OCI-LY7 (cell line): Measurements from ENCODE around the gene FBF1. TPM values are rescaled to one million over a fixed set of nuclear protein-coding genes. Genes with fewer than 3 reads are reported as not detected.

Experiments
- BruUV-seq: library from RNA; stranded (reverse); fragments of 400-500 nt; replicated peaks from 2 replicates; lab custom pipeline; 2021; lab: Mats Ljungman, UMichigan
- CTCF ChIA-PET: fragments of 300-600 bp; sonication (Branson Sonifier 250); formaldehyde crosslinking; loops from one replicate; lab custom pipeline; 2022; ENCODE audit warnings: antibody characterized with exemption; ENCODE audit not compliant: unreplicated experiment; lab: Charles Lee
- POLR2A ChIA-PET: fragments of 300-600 bp; sonication (Branson Sonifier 250); formaldehyde crosslinking; loops from one replicate; lab custom pipeline; 2022; ENCODE audit warnings: antibody characterized with exemption; lab: Charles Lee
- DNase-seq: peaks from one replicate; pipeline ENCODE4 v3.0.0-alpha.2; 2015; ENCODE audit warnings: low spot score
- H2AFZ ChIP-seq: fragments of 200-600 bp; sonication (generic), shearing (Covaris generic); 2 replicates; pipeline ENCODE4 v1.6.1; 2014; ENCODE audit warnings: mild to moderate bottlenecking, antibody characterized with exemption, low read length, moderate library complexity
- H3K27ac ChIP-seq: fragments of 200-600 bp; sonication (generic); 2 replicates; pipeline ENCODE4 v1.5.1; 2014; ENCODE audit warnings: mixed run types, low read depth, mild to moderate bottlenecking, moderate library complexity, low read length, inconsistent platforms; ENCODE audit not compliant: poor library complexity, severe bottlenecking
- H3K36me3 ChIP-seq: fragments of 200-600 bp; sonication (generic); 2 replicates; pipeline ENCODE4 v1.6.1; 2014; ENCODE audit warnings: mild to moderate bottlenecking, antibody characterized with exemption, low read length, moderate library complexity, mixed read lengths; ENCODE audit not compliant: insufficient read depth
- H3K4me1 ChIP-seq: fragments of 200-600 bp; sonication (generic); 2 replicates; pipeline ENCODE4 v1.5.1; 2014; ENCODE audit warnings: mild to moderate bottlenecking, low read length; ENCODE audit not compliant: insufficient read depth, poor library complexity, severe bottlenecking
- H3K4me2 ChIP-seq: fragments of 200-600 bp; sonication (generic); 2 replicates; pipeline ENCODE4 v1.6.1; 2014; ENCODE audit warnings: mild to moderate bottlenecking, low read length
- H3K4me3 ChIP-seq: fragments of 200-600 bp; sonication (generic); 2 replicates; pipeline ENCODE4 v1.5.1; 2014; ENCODE audit warnings: mild to moderate bottlenecking, low read depth, low read length; ENCODE audit not compliant: poor library complexity, severe bottlenecking
- H3K79me2 ChIP-seq: fragments of 200-600 bp; sonication (generic); 2 replicates; pipeline ENCODE4 v1.6.1; 2016; ENCODE audit warnings: low read depth, mild to moderate bottlenecking, low read length, moderate library complexity, mixed read lengths; ENCODE audit not compliant: insufficient read depth
- H3K9me2 ChIP-seq: fragments of 200-600 bp; sonication (generic); 2 replicates; pipeline ENCODE4 v1.6.1; 2016; ENCODE audit warnings: mild to moderate bottlenecking, low read length, mixed read lengths; ENCODE audit not compliant: insufficient read depth
- H3K9me3 ChIP-seq: fragments of 200-600 bp; sonication (generic); 2 replicates; pipeline ENCODE4 v1.6.1; 2014; ENCODE audit warnings: mild to moderate bottlenecking, mixed run types, low read length, mixed read lengths
- H4K20me1 ChIP-seq: fragments of 200-600 bp; sonication (generic); 2 replicates; pipeline ENCODE4 v1.6.1; 2014; ENCODE audit warnings: mild to moderate bottlenecking, antibody characterized with exemption, low read length, moderate library complexity, mixed read lengths; ENCODE audit not compliant: insufficient read depth
- EZH2phosphoT487 ChIP-seq: fragments of 200-600 bp; sonication (generic); IDR thresholded peaks from 2 replicates; pipeline ENCODE4 v1.6.1; 2018; ENCODE audit warnings: low read depth, borderline replicate concordance, mild to moderate bottlenecking, mixed run types, antibody characterized with exemption, low read length, moderate library complexity, mixed read lengths
- intact Hi-C: fragments of 100-400 bp; cut with micrococcal nuclease; formaldehyde crosslinking; loops from one replicate; pipeline ENCODE4 v1.10.0; 2022; ENCODE audit not compliant: unreplicated experiment
- total RNA-seq, 2 experiments: library from RNA; depleted of rRNA in 1 of 2; stranded (reverse); fragments of >200 nt in 1 of 2; shearing (Covaris generic) in 1 of 2; gene quantifications; 2 replicates each; pipeline ENCODE4 v1.2.3, GENCODE V29; 2014 to 2022
- TF ChIP-seq, protein P1 (sequence below): fragments of 200-600 bp; sonication (generic); conservative IDR thresholded peaks from 2 replicates; pipeline ENCODE4 v1.5.1; 2014; ENCODE audit warnings: mild to moderate bottlenecking, antibody characterized with exemption, low read length, moderate library complexity, mixed read lengths

Gene FBF1
- total RNA-seq, 2 experiments from 2014 or later, result 34.6 to 47.9 TPM

DNA sequence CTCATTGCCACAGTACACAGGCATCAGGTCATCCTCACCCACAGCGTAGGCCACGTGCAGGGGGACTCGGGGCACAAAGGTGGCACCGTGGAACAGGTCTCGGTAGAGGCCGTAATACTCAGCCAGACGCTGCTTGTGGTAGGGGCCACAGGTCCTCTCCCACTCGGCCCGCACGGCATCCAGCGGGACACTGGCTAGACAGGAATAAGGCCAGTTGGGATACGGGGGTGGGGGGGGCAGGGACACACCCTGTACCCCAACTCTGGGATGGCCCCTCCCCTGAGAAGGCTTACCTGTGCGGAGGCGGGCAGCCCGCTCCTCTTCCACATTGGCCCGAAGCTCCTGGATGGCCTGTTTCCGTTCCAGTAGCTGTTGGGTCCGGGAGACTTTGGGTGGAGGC, 39.1 kb downstream of the FBF1 start:
- CTCF ChIA-PET, result no interaction called here

DNA sequence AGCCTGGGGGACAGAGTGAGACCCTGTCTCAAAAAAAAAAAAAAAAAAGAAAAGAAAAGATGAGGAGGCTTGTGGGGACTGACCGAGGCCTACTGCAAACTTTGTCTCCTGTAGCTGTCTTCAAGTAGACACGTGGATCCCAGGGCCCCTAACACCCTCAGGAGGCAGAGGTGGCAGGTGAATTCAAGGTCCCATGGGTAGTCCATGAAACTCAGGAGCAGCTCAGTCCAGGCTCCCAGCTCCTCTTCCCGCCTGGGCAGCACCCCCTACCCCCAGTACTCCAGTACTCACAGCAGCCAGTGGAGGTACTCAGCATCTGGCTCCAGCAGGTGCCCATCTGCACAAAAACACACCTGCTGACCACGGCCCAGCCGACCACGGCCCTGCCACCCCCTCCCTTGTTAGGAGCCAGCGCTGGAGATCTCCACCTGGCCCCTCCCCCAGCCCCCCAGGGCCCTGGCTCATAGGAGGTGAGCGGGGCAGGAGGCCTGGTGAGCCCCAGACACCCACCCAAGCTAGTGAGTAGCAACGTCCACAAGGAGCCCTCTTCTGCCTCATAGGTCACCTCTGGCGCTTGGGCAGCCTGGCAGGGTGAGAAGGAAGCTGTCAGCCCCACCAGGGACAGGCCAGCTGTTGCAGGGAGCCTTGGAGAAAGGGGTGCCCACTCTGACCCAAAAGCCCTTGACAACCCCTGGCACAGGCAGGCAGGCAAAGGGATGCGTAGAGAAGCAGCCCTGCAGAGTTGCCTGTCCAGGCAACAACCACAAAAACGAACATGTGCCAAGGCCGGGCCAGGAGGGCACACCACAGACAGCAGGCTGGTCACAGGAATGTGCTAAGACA, 39.9 kb downstream of the FBF1 start:
- no peak for DNase-seq
- BruUV-seq, result no TSS peak
- CTCF ChIA-PET, result no interaction called here
- Histone ChIP-seq H3K4me2 (no peak overlapping the region), H3K36me3 (peaks cover 62% of the 10 kb centered on the region), H3K4me1 (peaks cover 29% of the 10 kb centered on the region), H3K27ac (no peak overlapping the region), H3K9me3 (no peaks in the 10 kb centered on the region), H3K9me2 (no peaks in the 10 kb centered on the region), H2AFZ (no peak overlapping the region), H4K20me1 (no peaks in the 10 kb centered on the region), H3K4me3 (no peak overlapping the region), H3K79me2 (peaks cover 16% of the 10 kb centered on the region)
- TF ChIP-seq EZH2phosphoT487, result no peak
- TF ChIP-seq, protein P1, sequence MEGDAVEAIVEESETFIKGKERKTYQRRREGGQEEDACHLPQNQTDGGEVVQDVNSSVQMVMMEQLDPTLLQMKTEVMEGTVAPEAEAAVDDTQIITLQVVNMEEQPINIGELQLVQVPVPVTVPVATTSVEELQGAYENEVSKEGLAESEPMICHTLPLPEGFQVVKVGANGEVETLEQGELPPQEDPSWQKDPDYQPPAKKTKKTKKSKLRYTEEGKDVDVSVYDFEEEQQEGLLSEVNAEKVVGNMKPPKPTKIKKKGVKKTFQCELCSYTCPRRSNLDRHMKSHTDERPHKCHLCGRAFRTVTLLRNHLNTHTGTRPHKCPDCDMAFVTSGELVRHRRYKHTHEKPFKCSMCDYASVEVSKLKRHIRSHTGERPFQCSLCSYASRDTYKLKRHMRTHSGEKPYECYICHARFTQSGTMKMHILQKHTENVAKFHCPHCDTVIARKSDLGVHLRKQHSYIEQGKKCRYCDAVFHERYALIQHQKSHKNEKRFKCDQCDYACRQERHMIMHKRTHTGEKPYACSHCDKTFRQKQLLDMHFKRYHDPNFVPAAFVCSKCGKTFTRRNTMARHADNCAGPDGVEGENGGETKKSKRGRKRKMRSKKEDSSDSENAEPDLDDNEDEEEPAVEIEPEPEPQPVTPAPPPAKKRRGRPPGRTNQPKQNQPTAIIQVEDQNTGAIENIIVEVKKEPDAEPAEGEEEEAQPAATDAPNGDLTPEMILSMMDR, result no peak
- POLR2A ChIA-PET, result no interaction called here
- intact Hi-C loops, result loop anchor here (10.0 kb wide), 2 partner anchors 204 to 364 kb away; partner anchors contain the start of genes EXOC7 and UBALD2

More for the DNA sequence above, 39.1 kb downstream of the FBF1 start:
- Histone ChIP-seq H3K4me2 (no peak overlapping the region), H3K36me3 (peaks cover 62% of the 10 kb centered on the region), H3K4me3 (no peak overlapping the region), H3K9me3 (no peaks in the 10 kb centered on the region), H3K4me1 (peaks cover 30% of the 10 kb centered on the region), H3K79me2 (peaks cover 16% of the 10 kb centered on the region), H3K27ac (no peak overlapping the region), H2AFZ (no peak overlapping the region), H3K9me2 (no peaks in the 10 kb centered on the region), H4K20me1 (no peaks in the 10 kb centered on the region)
- intact Hi-C loops, result loop anchor here (10.0 kb wide), 2 partner anchors 203 to 363 kb away; partner anchors contain the start of genes EXOC7 and UBALD2
- POLR2A ChIA-PET, result interaction anchor here (0.6 kb wide), 1 partner anchor 49 kb away, joined by 4 read pairs; no protein-coding TSS in a partner anchor
- no peak for TF ChIP-seq EZH2phosphoT487
- TF ChIP-seq, protein P1, result no peak
- BruUV-seq, result no TSS peak
- DNase-seq, result no peak
